HG03432 (cell line): ENCODE results near the gene PRR5.
"Not testable (repeated sequence)": the region's sequence is repeated elsewhere in the genome, so short reads cannot be mapped to it uniquely, and the experiment has no call there.

Experiments
- ATAC-seq: cut with Tn5 transposase; IDR thresholded peaks from one replicate; pipeline ENCODE4 v1.9.1; 2021; ENCODE audit warnings: mild to moderate bottlenecking, moderate library complexity; ENCODE audit not compliant: unreplicated experiment

The PRR5 gene

DNA sequence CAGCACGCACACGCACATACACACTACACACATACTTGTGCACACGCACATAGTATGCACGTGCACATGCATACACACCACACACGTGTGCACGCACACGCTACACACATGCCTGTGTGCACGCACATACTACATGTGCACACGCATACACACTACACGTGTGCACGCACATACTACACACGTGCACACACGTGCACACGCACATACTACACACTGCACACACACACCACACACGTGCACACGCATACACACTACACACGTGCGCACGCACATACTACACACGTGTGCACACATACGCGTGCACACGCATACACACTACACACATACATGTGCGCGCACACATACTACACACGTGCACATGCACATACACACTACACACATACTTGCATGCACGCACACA, 30.7 kb downstream of the PRR5 start:
- no peak for ATAC-seq

GRCh38 chr22:44733426-44734106, 31.6 kb downstream of the PRR5 start:
- ATAC-seq = no peak

DNA sequence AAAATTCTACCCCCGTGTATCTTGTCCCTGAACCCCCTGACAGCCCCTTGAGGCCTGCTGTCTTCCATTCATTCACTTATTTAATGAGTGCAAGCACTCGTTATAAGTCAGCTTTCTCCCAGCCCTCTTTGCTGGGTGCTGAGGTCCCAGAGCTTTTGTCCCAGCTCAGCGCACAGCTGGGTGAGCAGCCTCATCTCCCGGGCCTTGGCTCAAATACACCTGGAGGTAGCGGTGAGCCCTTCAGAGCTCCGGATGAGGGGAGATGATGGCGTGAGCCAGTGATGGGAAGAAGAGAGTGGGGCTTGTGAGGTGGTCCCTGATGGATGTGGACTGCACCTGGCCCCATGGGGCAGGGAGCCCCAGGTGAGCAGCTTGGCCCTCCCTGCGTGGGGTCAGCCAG, 32.3 kb downstream of the PRR5 start:
- ATAC-seq = no peak

GRCh38 chr22:44734801-44735517, 33.0 kb downstream of the PRR5 start:
- no peak for ATAC-seq

- ATAC-seq = no peak
These were observed 33.8 kb downstream of the PRR5 start for GRCh38 chr22:44735518-44736428.

GRCh38 chr22:44736581-44737405, 34.8 kb downstream of the PRR5 start:
- no peak for ATAC-seq

DNA sequence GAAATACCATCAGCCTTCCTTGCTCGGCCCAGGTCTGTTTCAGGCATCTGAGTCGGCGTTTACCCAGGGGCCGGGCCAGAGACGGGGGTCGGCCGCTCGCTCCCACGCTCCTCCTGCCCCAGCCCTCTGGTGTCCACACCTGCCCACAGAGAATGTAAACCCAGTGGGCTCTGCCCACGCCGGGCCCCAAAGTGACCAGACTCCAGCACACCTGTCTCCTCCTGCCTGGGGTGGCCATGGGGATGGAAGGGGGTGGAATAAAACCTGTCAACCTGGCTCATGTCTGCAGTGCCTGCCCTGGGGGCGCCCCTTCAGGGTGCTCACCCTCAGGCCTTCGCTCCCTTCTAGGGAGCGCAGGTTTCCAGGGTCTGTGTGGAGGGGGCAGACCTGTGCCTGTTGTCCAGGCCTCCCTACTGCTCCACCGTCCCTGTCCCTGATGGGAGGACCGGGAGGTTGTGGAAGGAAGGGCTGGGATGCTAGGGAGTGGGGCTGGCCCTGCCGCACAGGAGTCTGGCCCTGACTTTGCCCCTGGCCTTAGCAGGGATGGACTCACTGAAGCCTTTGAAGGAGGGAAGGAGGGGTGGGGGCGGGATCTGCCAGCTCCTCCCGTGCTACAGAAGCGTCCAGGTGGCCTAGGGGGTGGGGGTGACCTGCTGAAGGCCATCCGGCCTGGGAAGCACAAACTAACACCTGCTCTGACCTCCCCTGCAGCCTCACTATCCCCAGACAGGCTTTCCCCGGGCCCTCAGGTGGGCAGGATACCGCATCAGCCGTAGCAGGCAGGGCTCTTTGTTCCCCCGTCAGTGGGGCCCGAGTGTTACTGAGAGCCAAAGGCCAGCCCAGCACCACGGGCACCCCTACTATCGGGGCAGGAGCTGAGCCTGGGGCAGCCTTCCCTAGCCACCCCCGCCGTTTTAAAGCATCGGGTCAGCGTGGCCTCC, 35.7 kb downstream of the PRR5 start:
- no peak for ATAC-seq

GRCh38 chr22:44738347-44738715, 36.3 kb downstream of the PRR5 start:
- no peak for ATAC-seq

DNA sequence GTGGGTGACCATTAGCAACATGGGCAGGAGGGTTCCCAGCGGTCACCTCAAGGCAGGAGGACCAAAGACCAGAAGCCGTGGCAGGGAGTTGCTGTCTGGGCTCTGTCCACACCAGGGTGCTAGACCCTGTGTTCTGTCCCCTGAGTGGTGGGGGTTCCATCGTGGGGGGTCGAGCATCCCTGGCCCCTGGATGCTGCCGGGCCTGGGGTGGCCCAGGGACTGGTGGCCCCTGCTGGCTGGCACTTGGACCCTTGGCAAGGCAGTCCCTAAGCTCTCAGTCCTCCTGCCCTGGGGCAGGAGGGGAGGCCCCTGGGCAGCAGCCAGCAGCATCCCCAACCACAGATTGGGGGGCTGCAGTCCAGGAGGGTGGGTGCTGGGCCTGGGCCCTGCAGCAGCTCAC, 37.0 kb downstream of the PRR5 start:
- ATAC-seq = no peak

DNA sequence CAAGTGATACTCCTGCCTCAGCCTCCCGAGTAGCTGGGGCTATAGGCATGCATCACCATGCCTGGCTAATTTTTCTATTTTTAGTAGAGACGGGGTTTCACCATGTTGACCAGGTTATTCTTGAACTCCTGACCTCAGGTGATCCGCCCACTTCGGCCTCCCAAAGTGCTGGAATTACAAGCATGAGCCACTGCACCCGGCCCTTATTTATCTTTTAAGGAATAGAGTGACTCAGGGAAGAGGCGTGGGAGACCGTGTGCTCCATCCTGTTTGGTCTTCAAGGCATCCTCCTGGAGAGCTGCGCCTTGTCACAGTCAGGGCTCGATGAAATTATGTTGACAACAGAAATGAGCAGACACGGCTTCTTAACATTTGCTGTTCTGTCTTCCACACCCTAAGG, 37.7 kb downstream of the PRR5 start:
- not testable (repeated sequence) for ATAC-seq

GRCh38 chr22:44740307-44740706, 38.3 kb downstream of the PRR5 start:
- ATAC-seq = no peak

- no peak for ATAC-seq
These were observed 39.9 kb downstream of the PRR5 start for GRCh38 chr22:44741929-44742328.

DNA sequence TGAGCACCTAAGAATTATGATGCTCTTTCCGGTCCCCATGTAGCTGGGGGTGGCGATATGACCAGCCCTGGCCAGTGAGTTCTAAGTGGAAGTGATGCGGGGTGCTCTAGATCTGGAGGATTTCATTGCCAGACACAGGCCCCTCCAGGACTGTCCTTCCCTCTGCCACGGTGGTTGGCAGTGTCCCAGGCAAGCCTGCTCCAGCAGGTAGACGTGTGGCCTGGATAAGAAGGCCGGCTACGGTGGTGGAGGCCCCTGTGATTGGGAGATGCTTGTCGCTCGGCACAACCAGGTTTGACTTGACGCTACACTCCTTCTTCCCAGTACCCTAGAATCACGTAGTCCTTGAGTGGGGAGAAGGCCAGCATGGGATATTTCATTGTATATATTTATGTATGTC, 41.2 kb downstream of the PRR5 start:
- no peak for ATAC-seq

DNA sequence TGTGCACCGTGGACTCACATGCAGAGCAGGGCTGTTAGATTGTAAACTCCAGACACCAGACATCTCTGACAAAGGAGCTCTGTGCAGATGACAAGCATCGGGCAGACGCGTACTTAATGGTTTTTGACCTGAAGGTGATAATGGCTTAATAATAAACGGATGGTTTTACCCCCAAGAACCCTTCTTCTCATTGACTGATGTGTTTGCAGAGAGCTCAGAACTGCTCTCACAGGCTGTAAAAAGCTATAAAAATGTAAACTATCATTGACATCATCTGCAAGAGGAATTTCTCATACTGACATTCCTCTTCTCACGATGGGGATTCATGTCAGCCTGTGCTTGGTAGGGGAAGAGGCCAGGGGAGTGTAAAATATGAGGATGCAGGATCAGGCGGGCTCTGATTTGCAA, 41.8 kb downstream of the PRR5 start:
- ATAC-seq = no peak

- ATAC-seq = no peak
These were observed 44.1 kb downstream of the PRR5 start for GRCh38 chr22:44745853-44746789.

- not testable (repeated sequence) for ATAC-seq
These were observed 45.8 kb downstream of the PRR5 start for GRCh38 chr22:44747784-44748127.

GRCh38 chr22:44748524-44748923, 46.5 kb downstream of the PRR5 start:
- no peak for ATAC-seq

GRCh38 chr22:44750481-44750880, 48.5 kb downstream of the PRR5 start:
- no peak for ATAC-seq
